Smooth muscle cell (in vitro differentiated cells): ENCODE measurements around the gene PSMB5. TPM values are rescaled to one million over a fixed set of nuclear protein-coding genes. Genes with fewer than 3 reads are reported as not detected.
A peak's percentile ranks its signal among the peaks of the same experiment; 100 is the strongest.

Experiments used
- DNase-seq: peaks from one replicate; lab custom pipeline; 2025; ENCODE audit not compliant: unreplicated experiment; lab: John Stamatoyannopoulos, UW
- H2AFZ ChIP-seq: fragments of 200-600 bp; sonication (generic); 2 replicates; pipeline ENCODE4 v1.6.0; 2016; ENCODE audit warnings: antibody characterized with exemption, low read depth, mild to moderate bottlenecking
- H3F3A ChIP-seq: fragments of 200-600 bp; sonication (generic); 2 replicates; pipeline ENCODE4 v1.6.0; 2017; ENCODE audit warnings: antibody characterized with exemption, low read depth
- H3K27ac ChIP-seq: fragments of 200-600 bp; sonication (generic); 2 replicates; pipeline ENCODE4 v1.5.1; 2016; ENCODE audit warnings: low read depth, mild to moderate bottlenecking
- H3K27me3 ChIP-seq: fragments of 200-600 bp; sonication (generic); 2 replicates; pipeline ENCODE4 v1.6.1; 2016; ENCODE audit warnings: low read depth, mild to moderate bottlenecking
- H3K36me3 ChIP-seq: fragments of 200-600 bp; sonication (generic); 2 replicates; pipeline ENCODE4 v1.5.1; 2016; ENCODE audit warnings: low read depth
- H3K4me1 ChIP-seq: fragments of 200-600 bp; sonication (generic); 2 replicates; pipeline ENCODE4 v1.5.1; 2016; ENCODE audit warnings: low read depth
- H3K4me2 ChIP-seq: fragments of 200-600 bp; sonication (generic); 2 replicates; pipeline ENCODE4 v1.6.0; 2016; ENCODE audit warnings: mild to moderate bottlenecking
- H3K4me3 ChIP-seq: fragments of 200-600 bp; sonication (generic); 2 replicates; pipeline ENCODE4 v1.5.1; 2016; ENCODE audit warnings: mild to moderate bottlenecking
- H3K79me2 ChIP-seq: fragments of 200-600 bp; sonication (generic); 2 replicates; pipeline ENCODE4 v1.6.0; 2016; ENCODE audit warnings: low read depth, mild to moderate bottlenecking
- H3K9ac ChIP-seq: fragments of 200-600 bp; sonication (generic); 2 replicates; pipeline ENCODE4 v1.6.0; 2016; ENCODE audit warnings: low read depth
- H3K9me3 ChIP-seq: fragments of 200-600 bp; sonication (generic); replicated peaks from 2 replicates; pipeline ENCODE4 v1.5.1; 2016; ENCODE audit warnings: low read depth
- H4K20me1 ChIP-seq: fragments of 200-600 bp; sonication (generic); 2 replicates; pipeline ENCODE4 v1.6.0; 2016; ENCODE audit warnings: low read depth
- WGBS: methylation state at CpG from one replicate; pipeline ENCODE4 v1.1.7; 2016; ENCODE audit warnings: low lambda C conversion rate; 5-methylcytosine and 5-hydroxymethylcytosine counted together
- polyA plus RNA-seq: library from polyadenylated mRNA; unstranded; fragments of >200 nt; fragmentation: Nextera tagmentation; extraction: Ambion mirVana; gene quantifications from 2 replicates; pipeline ENCODE4 v1.2.1, GENCODE V29; 2016
- total RNA-seq: library from RNA; depleted of rRNA; stranded (reverse); fragments of >200 nt; gene quantifications from 2 replicates; pipeline ENCODE4 v1.2.3, GENCODE V29; 2014
- TF ChIP-seq, protein P1 (sequence below): fragments of 200-600 bp; sonication (generic); IDR thresholded peaks from 2 replicates; pipeline ENCODE4 v1.5.1; 2017; ENCODE audit warnings: borderline replicate concordance, mild to moderate bottlenecking, antibody characterized with exemption; ENCODE audit not compliant: insufficient read depth, poor library complexity, severe bottlenecking

PSMB5 gene
- total and polyA plus RNA-seq, 2 experiments from 2014 or later: 183 to 374 TPM

DNA sequence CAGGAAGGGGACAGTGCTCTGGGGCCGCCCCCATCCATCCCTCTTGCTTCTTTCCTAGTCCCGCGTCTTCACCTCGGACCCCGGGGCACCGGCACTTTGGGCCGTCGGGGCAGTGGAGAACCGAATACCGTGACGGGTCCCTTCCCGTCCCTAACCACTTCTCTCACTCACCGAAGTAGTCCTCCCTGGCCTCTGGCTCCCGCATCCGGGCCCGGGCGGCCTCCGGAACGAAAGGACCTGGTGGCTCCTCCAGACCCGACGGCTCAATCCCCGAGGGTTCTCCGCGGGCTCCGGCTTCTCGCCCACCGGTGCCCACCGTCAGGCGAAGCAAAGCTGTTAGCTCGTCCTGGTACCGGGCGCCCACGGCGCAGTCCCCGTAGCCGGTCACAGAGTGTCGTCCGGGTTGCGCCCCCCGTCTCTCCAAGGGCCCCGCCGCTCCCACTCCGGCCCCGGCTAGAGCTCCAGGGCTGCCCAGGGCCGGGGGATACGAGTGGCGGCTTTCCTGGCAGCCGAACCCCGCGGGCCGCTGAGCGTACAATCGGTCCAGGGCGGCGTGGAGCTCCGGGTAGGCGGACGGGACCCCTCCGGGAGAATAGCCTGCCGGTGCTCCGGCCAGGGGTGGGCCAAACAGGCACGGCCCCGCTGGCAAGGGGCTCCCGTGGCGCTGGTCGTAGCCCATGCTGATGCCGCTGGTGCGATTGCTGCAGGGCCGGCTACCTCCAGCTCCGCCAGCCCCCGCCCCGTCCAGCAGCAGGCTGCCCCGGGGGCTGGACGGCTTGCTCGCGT lies 53.4 kb downstream of the PSMB5 start:
- peaks cover 41% of the 10 kb centered on the region for H3F3A ChIP-seq
- H3K4me1 ChIP-seq: peaks cover 38% of the 10 kb centered on the region
- H3K4me2 ChIP-seq: peak overlapping the region; percentile 89
- WGBS: under 1% methylated on average over 76 of the region's 76 CpGs
- peak overlapping the region; percentile 92 for H3K4me3 ChIP-seq
- H2AFZ ChIP-seq: peak overlapping the region; percentile 84
- H3K9me3 ChIP-seq: no peaks in the 10 kb centered on the region
- peaks cover 24% of the 10 kb centered on the region for H3K79me2 ChIP-seq
- H3K27ac ChIP-seq: peak overlapping the region; percentile 22
- no peaks in the 10 kb centered on the region for H3K27me3 ChIP-seq
- no peaks in the 10 kb centered on the region for H3K36me3 ChIP-seq
- no peak for DNase-seq
- peak overlapping the region; percentile 83 for H3K9ac ChIP-seq
- H4K20me1 ChIP-seq: peaks cover 15% of the 10 kb centered on the region
- TF ChIP-seq, protein P1, sequence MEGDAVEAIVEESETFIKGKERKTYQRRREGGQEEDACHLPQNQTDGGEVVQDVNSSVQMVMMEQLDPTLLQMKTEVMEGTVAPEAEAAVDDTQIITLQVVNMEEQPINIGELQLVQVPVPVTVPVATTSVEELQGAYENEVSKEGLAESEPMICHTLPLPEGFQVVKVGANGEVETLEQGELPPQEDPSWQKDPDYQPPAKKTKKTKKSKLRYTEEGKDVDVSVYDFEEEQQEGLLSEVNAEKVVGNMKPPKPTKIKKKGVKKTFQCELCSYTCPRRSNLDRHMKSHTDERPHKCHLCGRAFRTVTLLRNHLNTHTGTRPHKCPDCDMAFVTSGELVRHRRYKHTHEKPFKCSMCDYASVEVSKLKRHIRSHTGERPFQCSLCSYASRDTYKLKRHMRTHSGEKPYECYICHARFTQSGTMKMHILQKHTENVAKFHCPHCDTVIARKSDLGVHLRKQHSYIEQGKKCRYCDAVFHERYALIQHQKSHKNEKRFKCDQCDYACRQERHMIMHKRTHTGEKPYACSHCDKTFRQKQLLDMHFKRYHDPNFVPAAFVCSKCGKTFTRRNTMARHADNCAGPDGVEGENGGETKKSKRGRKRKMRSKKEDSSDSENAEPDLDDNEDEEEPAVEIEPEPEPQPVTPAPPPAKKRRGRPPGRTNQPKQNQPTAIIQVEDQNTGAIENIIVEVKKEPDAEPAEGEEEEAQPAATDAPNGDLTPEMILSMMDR: no peak

DNA sequence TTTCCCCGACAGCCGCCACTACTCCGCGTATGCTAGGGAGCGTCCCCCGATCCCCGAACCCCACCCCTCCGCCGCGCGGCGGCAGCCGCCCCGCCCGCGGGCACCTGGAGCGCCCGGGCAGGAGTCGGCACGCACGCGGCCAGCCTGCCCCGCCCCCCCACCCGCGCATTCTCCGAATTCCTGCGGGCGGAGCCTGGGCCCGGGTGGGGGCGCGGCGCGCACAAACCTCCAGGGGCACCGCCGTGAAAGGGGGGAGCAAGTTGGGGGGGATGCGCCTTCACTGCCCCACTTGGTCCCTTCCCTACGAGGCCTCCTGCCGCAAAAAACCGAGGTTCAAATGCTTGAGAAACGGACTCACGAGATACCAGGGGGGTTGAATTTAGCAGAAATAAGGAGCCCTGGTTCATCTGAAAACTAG lies 54.0 kb downstream of the PSMB5 start:
- DNase-seq: no peak
- Histone ChIP-seq H3F3A (peaks cover 42% of the 10 kb centered on the region), H3K4me2 (peak overlapping the region; percentile 89), H3K9me3 (no peaks in the 10 kb centered on the region), H3K9ac (peak overlapping the region; percentile 83), H3K4me3 (peak overlapping the region; percentile 92), H3K27ac (peak overlapping the region; percentile 92), H3K27me3 (no peaks in the 10 kb centered on the region), H3K4me1 (peaks cover 44% of the 10 kb centered on the region), H4K20me1 (peaks cover 15% of the 10 kb centered on the region), H3K36me3 (no peaks in the 10 kb centered on the region), H3K79me2 (peaks cover 24% of the 10 kb centered on the region), H2AFZ (peak overlapping the region; percentile 34)
- TF ChIP-seq, protein P1: no peak
- WGBS: 2% methylated on average over 6 of the region's 41 CpGs

DNA sequence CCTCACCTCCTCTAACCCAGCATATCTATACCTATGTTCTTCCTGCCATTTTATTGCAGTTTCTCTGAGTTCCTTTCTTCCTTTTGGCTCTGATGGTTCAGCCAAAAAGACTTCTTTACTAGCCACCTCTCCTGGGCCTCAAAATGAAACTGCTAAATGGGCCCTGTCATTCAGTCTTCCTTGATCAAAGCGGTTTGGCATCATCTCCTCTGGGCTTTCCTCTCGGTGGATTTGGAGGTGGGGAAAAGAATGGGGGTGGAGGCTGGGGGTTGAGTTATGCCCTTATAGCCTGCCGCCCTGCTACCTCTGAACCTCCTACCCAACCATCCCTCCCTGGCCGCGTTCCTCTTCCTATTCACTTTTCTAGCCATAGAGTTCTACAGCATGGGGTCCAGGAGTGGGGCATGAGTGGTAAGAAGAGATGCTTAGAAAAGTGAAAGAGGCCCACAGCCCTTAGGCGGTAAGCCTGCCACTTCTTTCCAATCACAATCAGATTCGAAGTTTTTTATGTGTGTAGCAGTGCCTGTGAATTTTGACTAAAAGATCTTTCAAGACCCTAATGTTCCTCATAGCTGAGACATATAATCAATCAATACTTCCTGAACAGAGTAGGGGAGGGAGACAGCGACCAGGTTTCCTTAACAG lies 54.8 kb downstream of the PSMB5 start:
- 32% methylated on average over 8 of the region's 8 CpGs for WGBS
- no peak for DNase-seq
- Histone ChIP-seq H4K20me1 (peaks cover 15% of the 10 kb centered on the region), H3K27me3 (no peaks in the 10 kb centered on the region), H3K4me2 (peak overlapping the region; percentile 89), H3K27ac (peak overlapping the region; percentile 92), H3K4me1 (peaks cover 44% of the 10 kb centered on the region), H3K9ac (peak overlapping the region; percentile 43), H2AFZ (no peak overlapping the region), H3K36me3 (no peaks in the 10 kb centered on the region), H3F3A (peaks cover 37% of the 10 kb centered on the region), H3K79me2 (peaks cover 24% of the 10 kb centered on the region), H3K9me3 (no peaks in the 10 kb centered on the region), H3K4me3 (peak overlapping the region; percentile 92)
- TF ChIP-seq, protein P1: no peak
